Adrenal gland (tissue), 12 donors: ENCODE data around the gene C13orf46. TPM values are rescaled to one million over a fixed set of nuclear protein-coding genes. Genes with fewer than 3 reads are reported as not detected.

Experiments
- DNase-seq, 7 donors: peaks; one replicate each; pipeline ENCODE4 v3.0.0-alpha.2; 2019 to 2020
- H3K27ac ChIP-seq, 5 donors: fragments of 200-600 bp; sonication (generic) in 4 of 5; 1 replicate in 3 of 5; 2 replicates in 2 of 5; pipeline versions ENCODE4 v1.5.1 to v1.8.0; 2016 to 2020; ENCODE audit warnings: mild to moderate bottlenecking in 1 of 5
- H3K27me3 ChIP-seq: fragments of 200-600 bp; 2 replicates; pipeline ENCODE4 v1.8.0; 2021
- H3K36me3 ChIP-seq, 2 donors: fragments of 200-600 bp; replicated peaks in 1 of 2; 1 replicate in 1 of 2; 2 replicates in 1 of 2; pipeline versions ENCODE4 v1.5.1 to v1.8.0; 2018 to 2022
- H3K4me1 ChIP-seq, 2 donors: fragments of 200-600 bp; replicated peaks in 1 of 2; 1 replicate in 1 of 2; 2 replicates in 1 of 2; pipeline versions ENCODE4 v1.5.1 to v1.8.0; 2018 to 2021
- H3K4me3 ChIP-seq, 4 donors: fragments of 200-600 bp; sonication (generic) in 3 of 4; one replicate each; pipeline ENCODE4 v1.5.1; 2016 to 2018
- H3K9me3 ChIP-seq, 3 donors: fragments of 200-600 bp; sonication (generic) in 1 of 3; replicated peaks in 1 of 3; 1 replicate in 2 of 3; 2 replicates in 1 of 3; pipeline versions ENCODE4 v1.5.1 to v1.8.0; 2016 to 2021
- POLR2A ChIP-seq, 2 donors: fragments of 450-650 bp; IDR thresholded peaks; one replicate each; pipeline ENCODE4 v1.6.1; 2017; ENCODE audit warnings: antibody characterized with exemption in 2 of 2, mild to moderate bottlenecking in 2 of 2, moderate library complexity in 1 of 2
- WGBS, 4 donors: extraction: QIAGEN DNeasy Blood & Tissue Kit in 2 of 4; methylation state at CpG; one replicate each; pipeline versions ENCODE4 v1.1.5 to v1.1.7; 2013 to 2017; 5-methylcytosine and 5-hydroxymethylcytosine counted together
- intact Hi-C, 2 donors: fragments of 100-400 bp; cut with DNase I; formaldehyde crosslinking; loops; one replicate each; pipeline versions ENCODE4 v1.14.1 to v1.15.0; 2022 to 2023
- polyA plus RNA-seq, 3 donors: library from polyadenylated mRNA; stranded (reverse); fragments of 200-250 nt in 2 of 3; fragments of 350-450 nt in 1 of 3; fragmentation: Illumina TruSeq in 1 of 3; extraction: RNeasy Lipid Tissue Mini Kit (QIAGEN cat#74804) in 1 of 3; gene quantifications; one replicate each; pipeline ENCODE4 v1.2.3, GENCODE V29; 2013 to 2014
- total RNA-seq, 9 donors: library from RNA; depleted of rRNA in 4 of 9; stranded (reverse); fragments of >200 nt in 4 of 9; fragments of 120-200 nt in 1 of 9; fragmentation: NEBNext Ultra II Directional in 1 of 9; extraction: Animal tissue kit (Norgen Biotek cat#: 25700) in 1 of 9; gene quantifications; one replicate each; pipeline versions ENCODE4 v1.1.0 to v1.2.4, GENCODE V29; 2013 to 2023
- TF ChIP-seq, protein P1 (sequence below), 6 experiments: fragments of 450-650 bp in 4 of 6; fragments of 200-600 bp in 2 of 6; sonication (generic) in 1 of 6; IDR thresholded peaks; 1 replicate in 5 of 6; 2 replicates in 1 of 6; pipeline versions ENCODE4 v1.5.1 to v1.8.0; 2016 to 2021; ENCODE audit warnings: antibody characterized with exemption in 6 of 6, mild to moderate bottlenecking in 2 of 6, moderate library complexity in 1 of 6
- donor health status: healthy with polysubstance abuse.
- donor health status: Bipolar disorder and iron deficiency.
- donor health status: DM: yes; HTN: yes; CAD: no.
- donor health status: DM: no; HTN: no; CAD: no.
- donor health status: DM: no; HTN: no; CAD: no.
- donor health status: DM: yes; HTN: yes; CAD: no.

C13orf46 gene
- total and polyA plus RNA-seq, 12 donors, result 0.06 to 0.88 (median 0.19) TPM; not detected in 3

DNA sequence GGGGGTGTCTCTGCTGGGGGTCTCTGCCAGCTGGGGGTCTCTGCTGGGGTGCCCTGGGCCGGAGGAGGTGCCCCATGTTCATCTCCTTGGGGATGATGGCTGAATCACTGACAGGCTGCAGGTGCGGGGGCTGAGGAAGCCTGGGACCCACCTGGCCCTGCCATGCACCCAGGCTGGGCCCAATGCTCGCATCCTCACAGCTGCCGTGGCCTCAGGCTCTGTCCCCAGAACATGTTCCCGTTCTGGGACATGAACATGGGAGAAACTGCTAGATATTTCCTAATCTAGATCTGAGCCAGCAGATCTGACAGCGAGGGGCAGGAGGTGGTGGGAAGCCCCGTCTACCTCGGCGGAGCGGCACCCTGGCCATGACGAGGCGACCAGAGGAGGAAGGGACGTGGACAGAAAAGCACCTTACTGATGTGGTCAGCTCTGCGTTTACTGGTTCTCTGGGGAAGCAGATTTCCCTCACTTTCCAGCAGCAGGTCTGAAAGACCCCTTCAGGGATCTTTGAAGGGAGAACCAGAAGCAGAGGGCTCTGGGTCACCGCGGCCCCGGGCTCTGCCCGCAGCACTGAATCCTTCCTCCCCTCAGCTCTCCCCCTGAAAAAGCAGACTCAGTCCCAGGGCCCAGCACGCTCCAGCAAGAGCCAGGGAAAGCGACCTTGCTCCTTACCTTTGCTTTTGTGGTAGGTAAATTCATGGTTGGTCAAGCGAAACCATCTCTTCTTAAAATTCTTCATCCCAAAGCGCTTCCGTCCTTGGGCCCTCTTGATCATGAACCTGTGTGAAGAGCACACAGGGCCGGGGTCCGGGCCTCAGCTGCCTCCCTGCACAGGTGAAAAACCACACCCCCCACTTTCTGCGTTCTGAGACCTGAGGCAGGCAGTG lies 26.5 kb upstream of the C13orf46 start:
- TF ChIP-seq POLR2A (IDR thresholded peaks at IDR 0.05), result no peak
- TF ChIP-seq, protein P1, sequence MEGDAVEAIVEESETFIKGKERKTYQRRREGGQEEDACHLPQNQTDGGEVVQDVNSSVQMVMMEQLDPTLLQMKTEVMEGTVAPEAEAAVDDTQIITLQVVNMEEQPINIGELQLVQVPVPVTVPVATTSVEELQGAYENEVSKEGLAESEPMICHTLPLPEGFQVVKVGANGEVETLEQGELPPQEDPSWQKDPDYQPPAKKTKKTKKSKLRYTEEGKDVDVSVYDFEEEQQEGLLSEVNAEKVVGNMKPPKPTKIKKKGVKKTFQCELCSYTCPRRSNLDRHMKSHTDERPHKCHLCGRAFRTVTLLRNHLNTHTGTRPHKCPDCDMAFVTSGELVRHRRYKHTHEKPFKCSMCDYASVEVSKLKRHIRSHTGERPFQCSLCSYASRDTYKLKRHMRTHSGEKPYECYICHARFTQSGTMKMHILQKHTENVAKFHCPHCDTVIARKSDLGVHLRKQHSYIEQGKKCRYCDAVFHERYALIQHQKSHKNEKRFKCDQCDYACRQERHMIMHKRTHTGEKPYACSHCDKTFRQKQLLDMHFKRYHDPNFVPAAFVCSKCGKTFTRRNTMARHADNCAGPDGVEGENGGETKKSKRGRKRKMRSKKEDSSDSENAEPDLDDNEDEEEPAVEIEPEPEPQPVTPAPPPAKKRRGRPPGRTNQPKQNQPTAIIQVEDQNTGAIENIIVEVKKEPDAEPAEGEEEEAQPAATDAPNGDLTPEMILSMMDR (IDR thresholded peaks at IDR 0.05), result no peak
- WGBS, 4 donors, result 87 to 91% (median 91%) methylated on average over 24 to 26 of the region's 26 CpGs
- no peak for DNase-seq

GRCh38 chr13:113999618-113999910 lies 25.7 kb upstream of the C13orf46 start:
- Histone ChIP-seq H3K27me3 (no peaks in the 10 kb centered on the region), H3K4me3 (no peak overlapping the region), H3K9me3 (no peaks in the 10 kb centered on the region), H3K36me3 (peaks cover 0 to 6% of the 10 kb centered on the region in 2 donors), H3K4me1 (no peaks in the 10 kb centered on the region), H3K27ac (no peak overlapping the region)
- intact Hi-C loops, result no loop called here
- DNase-seq, result no peak
- TF ChIP-seq, protein P1 (IDR thresholded peaks at IDR 0.05), result no peak
- no peak for TF ChIP-seq POLR2A (IDR thresholded peaks at IDR 0.05)
- WGBS, 4 donors, result 70 to 86% (median 83%) methylated on average over 1 to 10 of the region's 10 CpGs; no CpG with 5 or more reads in 1 of the 4 donors

More for the DNA sequence above, 26.5 kb upstream of the C13orf46 start:
- intact Hi-C loops, result no loop called here
- Histone ChIP-seq H3K4me1 (no peaks in the 10 kb centered on the region), H3K9me3 (no peaks in the 10 kb centered on the region), H3K36me3 (peaks cover 0 to 6% of the 10 kb centered on the region in 2 donors), H3K27ac (no peak overlapping the region), H3K4me3 (no peak overlapping the region), H3K27me3 (no peaks in the 10 kb centered on the region)

DNA sequence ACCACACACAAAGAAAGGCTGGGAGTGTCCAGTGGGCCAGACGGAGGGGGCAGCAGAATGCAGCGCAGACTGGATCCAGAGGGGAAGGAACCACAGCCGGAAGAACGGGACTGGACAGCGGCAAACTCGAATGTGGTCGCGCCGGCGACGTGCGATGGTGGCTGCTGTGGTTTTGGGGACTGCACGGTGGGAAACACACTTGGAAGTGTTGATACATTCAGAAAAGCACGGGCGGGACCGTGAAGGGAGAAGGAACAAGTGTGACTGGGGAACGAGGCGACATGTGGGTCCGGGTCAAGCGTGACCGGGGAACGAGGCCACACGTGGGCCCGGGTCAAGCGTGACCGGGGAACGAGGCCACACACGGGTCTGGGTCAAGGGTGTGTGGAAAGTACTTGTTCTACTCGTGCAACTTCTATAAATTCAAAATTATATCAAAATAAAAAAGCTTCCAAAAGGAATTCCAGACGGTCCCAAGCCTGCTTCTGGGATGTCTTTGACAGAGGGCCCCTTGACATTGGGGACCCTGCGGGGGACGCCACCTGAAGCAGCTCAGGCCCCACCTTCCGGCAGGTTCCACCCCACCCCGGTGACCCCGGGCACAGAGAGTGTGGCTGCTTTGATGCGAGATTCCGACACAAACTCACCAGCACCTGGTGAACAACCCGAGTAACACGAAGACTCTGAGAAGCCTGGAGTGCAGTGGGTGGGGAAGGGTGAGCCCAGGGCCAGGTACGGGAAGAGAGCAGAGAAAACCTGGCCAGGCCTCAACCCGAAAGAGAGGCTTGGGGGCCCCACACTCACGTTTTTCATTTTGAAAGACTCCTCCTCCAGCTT lies 25.1 kb upstream of the C13orf46 start:
- Histone ChIP-seq H3K27me3 (no peaks in the 10 kb centered on the region), H3K27ac (peak overlapping the region in 1 of 5 donors; percentile 49), H3K4me1 (no peaks in the 10 kb centered on the region), H3K4me3 (no peak overlapping the region), H3K9me3 (no peaks in the 10 kb centered on the region), H3K36me3 (peaks cover 0 to 6% of the 10 kb centered on the region in 2 donors)
- DNase-seq, result no peak
- WGBS, 4 donors, result 78 to 83% (median 80%) methylated on average over 35 to 42 of the region's 42 CpGs
- intact Hi-C loops, result no loop called here
- TF ChIP-seq, protein P1 (IDR thresholded peaks at IDR 0.05), result no peak
- TF ChIP-seq POLR2A (IDR thresholded peaks at IDR 0.05), result no peak
